HEK293T (cell line): Measurements from ENCODE around the gene PARK7.

Source experiments
- CTCF ChIA-PET: fragments of 350-600 bp; formaldehyde crosslinking; extraction: SDS; loops from one replicate; lab custom pipeline; 2021; ENCODE audit warnings: antibody characterized with exemption, inconsistent platforms; lab: Yijun Ruan, JAX
- POLR2A ChIA-PET: fragments of 350-600 bp; formaldehyde crosslinking; extraction: SDS; loops from one replicate; lab custom pipeline; 2020; ENCODE audit warnings: antibody characterized with exemption, inconsistent platforms; lab: Yijun Ruan, JAX
- DNase-seq: peaks from one replicate; pipeline ENCODE4 v3.0.0; 2012; ENCODE audit warnings: mixed read lengths; ENCODE audit errors: extremely low spot score
- ARNT ChIP-seq: fragments of 450-650 bp; IDR thresholded peaks from 2 replicates; pipeline ENCODE4 v1.6.1; 2017; ENCODE audit warnings: mild to moderate bottlenecking
- BHLHE40 ChIP-seq: fragments of 450-650 bp; IDR thresholded peaks from 2 replicates; pipeline ENCODE4 v1.6.1; 2016; ENCODE audit warnings: mild to moderate bottlenecking, moderate library complexity, borderline replicate concordance
- CTBP1 ChIP-seq: fragments of 450-650 bp; IDR thresholded peaks from 2 replicates; pipeline ENCODE4 v1.6.1; 2016; ENCODE audit warnings: borderline replicate concordance
- ELF4 ChIP-seq: fragments of 450-650 bp; IDR thresholded peaks from 2 replicates; pipeline ENCODE4 v1.6.1; 2017; ENCODE audit warnings: antibody characterized with exemption
- FOXA1 ChIP-seq: fragments of 450-650 bp; IDR thresholded peaks from 2 replicates; pipeline ENCODE4 v1.6.1; 2016; ENCODE audit warnings: mild to moderate bottlenecking
- FOXK2 ChIP-seq: fragments of 450-650 bp; IDR thresholded peaks from 2 replicates; pipeline ENCODE4 v1.6.1; 2016; ENCODE audit warnings: mild to moderate bottlenecking
- FOXM1 ChIP-seq: fragments of 450-650 bp; IDR thresholded peaks from 2 replicates; pipeline ENCODE4 v1.6.1; 2017; ENCODE audit warnings: mild to moderate bottlenecking, borderline replicate concordance
- HDGF ChIP-seq: fragments of 450-650 bp; IDR thresholded peaks from 2 replicates; pipeline ENCODE4 v1.6.1; 2017; ENCODE audit warnings: antibody characterized with exemption, borderline replicate concordance
- L3MBTL2 ChIP-seq: fragments of 450-650 bp; conservative IDR thresholded peaks from 2 replicates; pipeline ENCODE4 v1.6.1; 2016; ENCODE audit warnings: mild to moderate bottlenecking
- LEF1 ChIP-seq: fragments of 450-650 bp; IDR thresholded peaks from 2 replicates; pipeline ENCODE4 v1.6.1; 2017; ENCODE audit warnings: mild to moderate bottlenecking, borderline replicate concordance
- NFRKB ChIP-seq: fragments of 450-650 bp; IDR thresholded peaks from 2 replicates; pipeline ENCODE4 v1.6.1; 2016; ENCODE audit warnings: mild to moderate bottlenecking, moderate library complexity
- SP1 ChIP-seq: fragments of 450-650 bp; IDR thresholded peaks from 2 replicates; pipeline ENCODE4 v1.6.1; 2017
- SUZ12 ChIP-seq: fragments of 450-650 bp; IDR thresholded peaks from 2 replicates; pipeline ENCODE4 v1.6.1; 2016; ENCODE audit warnings: mild to moderate bottlenecking
- TARDBP ChIP-seq: fragments of 450-650 bp; IDR thresholded peaks from 2 replicates; pipeline ENCODE4 v1.6.1; 2016
- ZNF384 ChIP-seq: fragments of 450-650 bp; IDR thresholded peaks from 2 replicates; pipeline ENCODE4 v1.6.1; 2016
- TF ChIP-seq, protein P1 (sequence below): fragments of 450-650 bp; IDR thresholded peaks from 2 replicates; pipeline ENCODE4 v1.6.1; 2016

The PARK7 gene

GRCh38 chr1:7964476-7964875, 3.0 kb downstream of the PARK7 start:
- ChIA-PET POLR2A (interaction anchor here (0.7 kb wide), 1 partner anchor 16 kb away, joined by 3 read pairs; no protein-coding TSS in a partner anchor), CTCF (interaction anchor here (0.6 kb wide), 1 partner anchor 65 kb away, joined by 5 read pairs; no protein-coding TSS in a partner anchor)
- DNase-seq = no peak
- TF ChIP-seq FOXM1 (no peak), ELF4 (no peak), CTBP1 (no peak), SP1 (no peak)

- DNase-seq = no peak
- TF ChIP-seq, protein P1, sequence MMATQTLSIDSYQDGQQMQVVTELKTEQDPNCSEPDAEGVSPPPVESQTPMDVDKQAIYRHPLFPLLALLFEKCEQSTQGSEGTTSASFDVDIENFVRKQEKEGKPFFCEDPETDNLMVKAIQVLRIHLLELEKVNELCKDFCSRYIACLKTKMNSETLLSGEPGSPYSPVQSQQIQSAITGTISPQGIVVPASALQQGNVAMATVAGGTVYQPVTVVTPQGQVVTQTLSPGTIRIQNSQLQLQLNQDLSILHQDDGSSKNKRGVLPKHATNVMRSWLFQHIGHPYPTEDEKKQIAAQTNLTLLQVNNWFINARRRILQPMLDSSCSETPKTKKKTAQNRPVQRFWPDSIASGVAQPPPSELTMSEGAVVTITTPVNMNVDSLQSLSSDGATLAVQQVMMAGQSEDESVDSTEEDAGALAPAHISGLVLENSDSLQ = no peak
- CTCF ChIA-PET = interaction anchor here (0.7 kb wide), 1 partner anchor 396 kb away, joined by 3 read pairs; no protein-coding TSS in a partner anchor
- POLR2A ChIA-PET = no interaction called here
Measured at GRCh38 chr1:7967196-7967595, 5.7 kb downstream of the PARK7 start.

- POLR2A ChIA-PET = no interaction called here
- CTCF ChIA-PET = interaction anchor here (0.7 kb wide), 1 partner anchor 396 kb away, joined by 3 read pairs; no protein-coding TSS in a partner anchor
- TF ChIP-seq TARDBP (no peak), ZNF384 (no peak), LEF1 (no peak), FOXK2 (no peak), HDGF (no peak), ELF4 (no peak), BHLHE40 (no peak), SP1 (no peak)
- DNase-seq = no peak
Measured at GRCh38 chr1:7967651-7968050, 6.1 kb downstream of the PARK7 start.

GRCh38 chr1:7970246-7970645, 8.7 kb downstream of the PARK7 start:
- no peak for DNase-seq
- TF ChIP-seq TARDBP (no peak), BHLHE40 (no peak), FOXK2 (no peak), FOXM1 (no peak), FOXA1 (no peak), HDGF (no peak), SUZ12 (no peak), CTBP1 (no peak), ELF4 (no peak), L3MBTL2 (no peak), LEF1 (no peak), ZNF384 (no peak)
- TF ChIP-seq, protein P1 = no peak
- CTCF ChIA-PET = interaction anchor here (0.7 kb wide), 1 partner anchor 14 kb away, joined by 4 read pairs; no protein-coding TSS in a partner anchor
- POLR2A ChIA-PET = no interaction called here

- ChIA-PET POLR2A (no interaction called here), CTCF (no interaction called here)
- no peak for TF ChIP-seq CTBP1
- TF ChIP-seq FOXA1 = no peak
- no peak for TF ChIP-seq TARDBP
- no peak for TF ChIP-seq L3MBTL2
- TF ChIP-seq SP1 = no peak
- TF ChIP-seq LEF1 = no peak
- TF ChIP-seq FOXM1 = no peak
- no peak for TF ChIP-seq BHLHE40
- no peak for TF ChIP-seq ARNT
- no peak for TF ChIP-seq SUZ12
- TF ChIP-seq ELF4 = no peak
- no peak for TF ChIP-seq NFRKB
- no peak for TF ChIP-seq HDGF
- no peak for TF ChIP-seq ZNF384
- no peak for TF ChIP-seq FOXK2
- TF ChIP-seq, protein P1 = no peak
- no peak for DNase-seq
Measured at GRCh38 chr1:7971024-7971423, 9.5 kb downstream of the PARK7 start.

DNA sequence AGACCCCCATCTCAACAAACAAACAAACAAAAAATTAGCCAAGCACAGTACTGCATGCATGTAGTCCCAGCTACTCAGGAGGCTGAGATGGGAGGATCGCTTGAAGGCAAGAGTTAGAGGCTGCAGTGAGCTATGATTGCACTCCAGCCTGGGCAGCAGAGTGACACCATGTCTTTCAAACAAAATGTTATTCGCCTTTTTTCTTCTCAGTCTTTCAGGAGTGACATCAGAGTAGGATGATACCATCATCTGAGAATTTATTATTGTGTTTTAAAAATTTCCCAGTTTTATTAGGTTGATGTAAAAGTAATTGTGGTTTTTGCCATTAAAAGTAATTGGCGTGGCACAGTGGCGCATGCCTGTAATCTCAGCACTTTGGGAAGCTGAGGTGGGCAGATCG, 10.8 kb downstream of the PARK7 start:
- no peak for TF ChIP-seq BHLHE40
- no peak for TF ChIP-seq ELF4
- no peak for TF ChIP-seq SP1
- no peak for TF ChIP-seq NFRKB
- TF ChIP-seq FOXA1 = no peak
- TF ChIP-seq, protein P1 = no peak
- no peak for DNase-seq
- CTCF ChIA-PET = interaction anchor here (1.9 kb wide), 1 partner anchor 11 kb away, joined by 6 read pairs; no protein-coding TSS in a partner anchor
- POLR2A ChIA-PET = no interaction called here
